Activated naive CD8-positive, alpha-beta T cell treated with anti-CD3 and anti-CD28 coated beads, Interleukin-2, amount 50 U/mL, for 16 hours (primary cell): ENCODE measurements around the gene SLC4A9.

Experiments
- DNase-seq: peaks from one replicate; pipeline ENCODE4 v3.0.0-alpha.2; 2020; ENCODE audit warnings: low read depth, low spot score

SLC4A9 gene

DNA sequence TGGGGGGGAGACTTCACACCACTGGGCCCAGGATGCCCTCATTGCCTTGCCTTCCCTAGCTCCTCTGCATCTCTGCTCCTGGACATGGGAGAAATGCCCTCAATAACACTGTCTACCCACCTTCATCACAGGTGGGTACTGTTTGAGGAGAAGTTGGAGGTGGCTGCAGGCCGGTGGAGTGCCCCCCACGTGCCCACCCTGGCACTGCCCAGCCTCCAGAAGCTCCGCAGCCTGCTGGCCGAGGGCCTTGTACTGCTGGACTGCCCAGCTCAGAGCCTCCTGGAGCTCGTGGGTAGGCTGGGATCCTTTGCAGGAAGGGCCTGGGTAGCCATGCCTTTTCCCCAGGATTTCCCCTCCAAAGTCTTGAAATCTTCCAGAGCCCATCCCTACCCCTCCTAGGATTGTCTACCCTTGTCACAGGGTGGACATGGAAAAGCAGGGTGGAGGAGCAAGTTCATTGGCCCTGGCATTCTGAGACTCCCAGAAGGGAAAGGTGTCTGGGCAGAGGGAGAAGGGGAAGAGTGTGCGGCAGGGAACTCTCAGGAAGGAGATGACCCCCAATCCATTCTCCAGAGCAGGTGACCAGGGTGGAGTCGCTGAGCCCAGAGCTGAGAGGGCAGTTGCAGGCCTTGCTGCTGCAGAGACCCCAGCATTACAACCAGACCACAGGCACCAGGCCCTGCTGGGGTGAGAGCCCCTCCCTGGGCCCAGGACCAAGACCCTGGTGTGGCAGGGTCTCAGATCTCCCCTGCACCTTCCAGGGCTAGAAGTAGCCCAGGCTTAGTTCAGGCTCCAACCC is 886 bp downstream of the SLC4A9 start:
- no peak for DNase-seq

GRCh38 chr5:140361901-140362300 is 1.9 kb downstream of the SLC4A9 start:
- no peak for DNase-seq

DNA sequence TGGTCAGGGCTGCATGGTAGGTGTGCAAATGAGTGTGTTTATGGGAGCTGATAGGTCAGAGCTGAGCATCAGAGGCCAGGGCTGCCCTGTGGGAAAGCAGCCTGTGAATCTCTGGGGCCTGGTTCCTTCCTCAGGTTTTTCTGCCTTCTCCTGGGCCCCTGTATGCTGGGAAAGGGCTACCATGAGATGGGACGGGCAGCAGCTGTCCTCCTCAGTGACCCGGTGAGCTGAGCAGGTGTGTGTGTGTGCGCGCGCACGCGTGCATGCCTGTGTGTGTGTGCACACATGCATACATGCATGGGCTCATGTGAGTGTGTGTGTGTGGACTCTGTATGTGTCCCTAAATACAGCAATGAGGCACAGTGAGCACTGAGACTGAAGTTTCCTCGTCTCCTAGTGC is 2.3 kb downstream of the SLC4A9 start:
- no peak for DNase-seq

GRCh38 chr5:140362875-140363630 is 3.1 kb downstream of the SLC4A9 start:
- DNase-seq, result peak; percentile 63

DNA sequence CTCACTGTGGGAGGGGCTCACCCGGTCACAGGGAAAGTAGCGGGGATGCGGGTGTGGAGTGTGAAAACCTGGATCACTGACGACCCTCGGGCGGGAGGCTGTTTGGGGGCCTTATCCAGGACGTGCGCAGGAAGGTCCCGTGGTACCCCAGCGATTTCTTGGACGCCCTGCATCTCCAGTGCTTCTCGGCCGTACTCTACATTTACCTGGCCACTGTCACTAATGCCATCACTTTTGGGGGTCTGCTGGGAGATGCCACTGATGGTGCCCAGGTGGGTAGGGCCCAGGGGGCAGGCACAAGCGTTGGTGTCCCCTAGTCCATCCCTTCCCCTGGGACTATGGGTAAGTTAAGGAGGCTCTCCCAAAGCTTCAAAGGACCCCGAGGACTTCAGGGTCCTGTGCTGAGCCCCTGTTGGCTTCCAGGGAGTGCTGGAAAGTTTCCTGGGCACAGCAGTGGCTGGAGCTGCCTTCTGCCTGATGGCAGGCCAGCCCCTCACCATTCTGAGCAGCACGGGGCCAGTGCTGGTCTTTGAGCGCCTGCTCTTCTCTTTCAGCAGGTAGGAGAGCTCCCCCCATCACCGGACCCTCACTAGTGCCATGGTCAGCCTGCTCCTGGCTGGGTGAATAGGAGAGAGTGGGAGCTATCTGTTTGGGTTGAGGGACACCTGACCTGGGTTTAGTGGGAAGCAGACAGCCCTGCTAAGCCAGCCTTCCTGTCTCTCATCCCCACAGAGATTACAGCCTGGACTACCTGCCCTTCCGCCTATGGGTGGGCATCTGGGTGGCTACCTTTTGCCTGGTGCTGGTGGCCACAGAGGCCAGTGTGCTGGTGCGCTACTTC is 3.9 kb downstream of the SLC4A9 start:
- no peak for DNase-seq

- no peak for DNase-seq
Observed at GRCh38 chr5:140364472-140364765, 4.4 kb downstream of the SLC4A9 start.

DNA sequence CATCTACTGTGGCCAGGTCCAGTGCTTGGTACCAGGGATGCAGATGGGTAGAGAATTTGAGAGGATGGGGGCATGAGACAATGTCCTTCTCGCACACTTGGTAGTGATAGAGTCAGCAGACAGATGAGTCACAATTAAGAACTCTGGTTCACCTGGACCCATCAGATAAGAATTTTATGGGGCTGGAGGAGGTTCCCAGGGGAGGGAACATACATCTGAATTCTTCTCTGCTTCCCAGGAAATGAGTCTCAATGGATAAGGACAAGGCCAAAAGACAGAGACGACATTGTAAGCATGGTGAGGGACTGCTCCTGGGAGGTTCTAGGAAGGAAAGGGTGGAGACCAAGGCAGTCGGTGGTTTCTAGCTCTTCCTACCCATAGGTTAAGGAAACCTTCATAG is 5.3 kb downstream of the SLC4A9 start:
- DNase-seq, result no peak

DNA sequence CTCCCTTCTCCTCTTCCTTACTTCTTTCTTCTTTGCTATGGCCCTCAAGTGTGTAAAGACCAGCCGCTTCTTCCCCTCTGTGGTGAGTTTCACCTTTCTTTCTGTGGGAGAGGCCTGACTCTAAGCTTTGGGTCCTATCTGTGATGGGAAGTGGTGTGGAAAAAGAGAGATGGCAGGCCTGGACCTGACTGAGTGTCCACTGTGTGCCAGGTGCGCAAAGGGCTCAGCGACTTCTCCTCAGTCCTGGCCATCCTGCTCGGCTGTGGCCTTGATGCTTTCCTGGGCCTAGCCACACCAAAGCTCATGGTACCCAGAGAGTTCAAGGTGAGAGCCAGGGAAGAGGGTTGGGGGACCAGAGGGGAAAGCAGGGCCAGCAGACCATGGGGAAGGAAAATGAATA is 5.9 kb downstream of the SLC4A9 start:
- DNase-seq, result no peak

GRCh38 chr5:140366589-140367255 is 6.7 kb downstream of the SLC4A9 start:
- no peak for DNase-seq

DNA sequence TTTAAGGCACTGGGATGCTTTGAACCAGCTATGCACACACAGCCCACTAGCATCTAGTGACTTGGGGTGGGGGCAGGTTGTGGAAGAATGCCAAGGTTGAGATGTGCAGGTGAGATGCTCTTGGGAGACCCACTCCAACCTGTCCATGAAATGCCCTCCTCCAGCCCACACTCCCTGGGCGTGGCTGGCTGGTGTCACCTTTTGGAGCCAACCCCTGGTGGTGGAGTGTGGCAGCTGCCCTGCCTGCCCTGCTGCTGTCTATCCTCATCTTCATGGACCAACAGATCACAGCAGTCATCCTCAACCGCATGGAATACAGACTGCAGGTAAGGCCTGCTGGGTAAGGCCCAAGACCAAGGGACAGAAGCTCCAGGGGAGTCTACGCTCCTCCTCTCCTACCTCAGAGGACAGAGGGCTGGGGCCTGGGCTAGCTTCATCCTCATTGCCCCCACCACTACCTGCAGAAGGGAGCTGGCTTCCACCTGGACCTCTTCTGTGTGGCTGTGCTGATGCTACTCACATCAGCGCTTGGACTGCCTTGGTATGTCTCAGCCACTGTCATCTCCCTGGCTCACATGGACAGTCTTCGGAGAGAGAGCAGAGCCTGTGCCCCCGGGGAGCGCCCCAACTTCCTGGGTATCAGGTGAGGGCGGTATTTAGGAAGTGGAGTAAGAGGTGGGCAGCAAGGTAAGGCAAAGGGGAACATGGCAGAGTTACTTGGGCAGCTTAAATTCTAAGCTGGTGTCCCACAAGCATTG is 7.4 kb downstream of the SLC4A9 start:
- no peak for DNase-seq

- no peak for DNase-seq
Observed at GRCh38 chr5:140371356-140372151, 11.6 kb downstream of the SLC4A9 start.

- no peak for DNase-seq
Observed at GRCh38 chr5:140372971-140373487, 13.0 kb downstream of the SLC4A9 start.

- no peak for DNase-seq
Observed at GRCh38 chr5:140381351-140381750, 21.4 kb downstream of the SLC4A9 start.

DNA sequence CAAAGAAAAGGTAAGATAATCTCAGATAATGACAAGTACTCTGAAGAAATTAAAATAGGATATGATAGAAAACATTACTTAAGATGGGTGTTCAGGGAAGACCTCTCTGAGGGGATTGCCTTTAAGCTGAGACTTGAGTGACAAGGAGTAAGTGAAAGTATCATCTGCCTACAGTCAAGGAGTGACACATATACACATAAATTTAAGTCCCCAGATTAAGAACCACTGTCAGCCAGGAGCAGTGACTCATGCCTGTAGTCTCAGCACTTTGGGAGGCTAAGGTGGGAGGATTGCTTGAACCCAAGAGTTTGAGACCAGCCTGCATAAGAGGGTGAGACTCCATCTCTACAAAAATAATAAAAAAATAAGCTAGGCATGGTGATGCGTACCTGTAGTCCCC is 22.0 kb downstream of the SLC4A9 start:
- DNase-seq, result no peak

DNA sequence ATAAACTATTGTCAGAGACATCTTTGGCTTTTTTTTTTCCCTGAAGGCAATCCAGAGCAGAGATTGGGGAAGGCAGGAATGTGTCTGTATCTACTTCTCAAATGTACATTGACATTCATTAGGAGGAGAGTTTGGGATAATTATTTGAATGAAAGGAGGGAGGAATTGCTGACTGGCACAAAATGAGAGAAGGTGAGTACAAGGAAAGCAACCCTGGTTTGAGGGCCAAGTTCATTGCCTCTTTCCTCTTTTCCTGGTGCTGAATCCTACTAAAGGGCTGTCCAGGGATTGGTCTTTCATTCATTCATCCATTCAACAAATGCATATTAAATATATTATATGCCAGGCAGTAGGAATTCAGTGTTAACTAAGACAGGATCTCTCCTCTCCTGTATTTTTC is 22.9 kb downstream of the SLC4A9 start:
- DNase-seq, result no peak

- DNase-seq, result no peak
Observed at GRCh38 chr5:140383300-140383699, 23.3 kb downstream of the SLC4A9 start.

- no peak for DNase-seq
Observed at GRCh38 chr5:140388052-140388451, 28.1 kb downstream of the SLC4A9 start.

DNA sequence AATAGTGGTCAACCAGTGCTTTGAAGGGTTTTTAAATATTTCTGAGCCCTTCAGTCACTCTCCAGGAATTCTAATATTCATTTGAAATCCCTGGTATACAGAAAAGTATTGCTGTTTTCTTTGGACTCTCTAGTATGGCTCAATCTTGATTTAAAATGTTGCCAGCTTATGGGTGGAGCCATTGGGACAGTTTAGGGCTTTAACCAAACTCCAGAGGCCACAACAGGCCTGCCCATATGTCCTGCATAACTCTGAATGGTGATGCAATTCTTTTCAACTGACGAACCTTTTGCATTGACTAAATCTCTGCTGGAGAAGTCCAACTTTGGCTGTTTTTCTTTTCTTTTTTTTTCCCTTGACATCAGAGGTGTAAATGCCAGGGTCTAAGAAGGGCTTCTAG is 31.3 kb downstream of the SLC4A9 start:
- no peak for DNase-seq

DNA sequence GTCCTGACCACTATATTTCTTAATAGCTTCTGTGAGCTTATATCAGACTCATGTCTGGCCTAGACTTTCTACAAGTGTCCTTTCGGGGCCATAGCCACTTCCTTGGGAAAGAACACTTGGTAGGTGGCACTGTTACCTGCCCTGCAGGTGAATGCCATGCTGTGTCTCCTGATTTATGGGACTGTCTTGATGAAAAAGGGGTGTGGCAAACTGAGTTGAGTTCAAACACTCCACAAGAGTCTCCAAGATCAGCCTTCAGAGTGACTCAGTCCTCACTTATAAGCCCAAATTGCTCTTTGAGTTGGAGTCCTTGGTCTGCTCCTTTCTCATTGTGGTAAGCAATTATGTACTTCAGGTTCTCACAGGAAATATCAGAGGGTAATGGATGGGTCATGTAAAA is 31.7 kb downstream of the SLC4A9 start:
- no peak for DNase-seq

DNA sequence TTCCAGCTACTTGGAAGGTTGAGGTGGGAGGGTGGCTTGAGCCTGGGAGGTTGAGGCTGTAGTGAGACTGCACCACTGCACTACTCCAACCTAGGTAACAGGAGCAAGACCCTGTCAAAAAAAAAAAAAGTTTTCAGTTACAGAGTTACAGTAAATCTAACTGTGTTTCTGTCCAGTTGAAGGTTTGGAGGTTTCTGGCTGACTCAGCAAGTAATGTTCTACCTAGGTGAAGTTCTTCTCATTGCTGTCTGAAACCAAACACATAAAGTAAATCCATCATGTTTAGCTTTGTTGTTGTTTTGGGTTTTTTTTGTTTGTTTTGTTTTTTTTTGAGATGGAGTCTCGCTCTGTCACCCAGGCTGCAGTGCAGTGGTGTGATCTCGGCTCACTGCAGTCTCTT is 33.7 kb downstream of the SLC4A9 start:
- DNase-seq, result no peak
